Renal pelvis (tissue), 4 donors: ENCODE measurements around the gene ARHGEF17. TPM values are rescaled to one million over a fixed set of nuclear protein-coding genes. Genes with fewer than 3 reads are reported as not detected.
A peak's percentile ranks its signal among the peaks of the same experiment; 100 is the strongest.

ENCODE experiments used
- DNase-seq: peaks from one replicate; pipeline ENCODE4 v3.0.0-alpha.2; 2013
- polyA plus RNA-seq, 3 donors: library from polyadenylated mRNA; unstranded; fragments of 120-200 nt; gene quantifications; one replicate each; pipeline ENCODE4 v1.2.1, GENCODE V29; 2013; ENCODE audit not compliant: insufficient read length in 3 of 3

Gene ARHGEF17
- polyA plus RNA-seq, 3 donors: 91.9 to 121 (median 107) TPM

- DNase-seq: no peak
Observed at GRCh38 chr11:73375830-73376159, 67.7 kb downstream of the ARHGEF17 start.

DNA sequence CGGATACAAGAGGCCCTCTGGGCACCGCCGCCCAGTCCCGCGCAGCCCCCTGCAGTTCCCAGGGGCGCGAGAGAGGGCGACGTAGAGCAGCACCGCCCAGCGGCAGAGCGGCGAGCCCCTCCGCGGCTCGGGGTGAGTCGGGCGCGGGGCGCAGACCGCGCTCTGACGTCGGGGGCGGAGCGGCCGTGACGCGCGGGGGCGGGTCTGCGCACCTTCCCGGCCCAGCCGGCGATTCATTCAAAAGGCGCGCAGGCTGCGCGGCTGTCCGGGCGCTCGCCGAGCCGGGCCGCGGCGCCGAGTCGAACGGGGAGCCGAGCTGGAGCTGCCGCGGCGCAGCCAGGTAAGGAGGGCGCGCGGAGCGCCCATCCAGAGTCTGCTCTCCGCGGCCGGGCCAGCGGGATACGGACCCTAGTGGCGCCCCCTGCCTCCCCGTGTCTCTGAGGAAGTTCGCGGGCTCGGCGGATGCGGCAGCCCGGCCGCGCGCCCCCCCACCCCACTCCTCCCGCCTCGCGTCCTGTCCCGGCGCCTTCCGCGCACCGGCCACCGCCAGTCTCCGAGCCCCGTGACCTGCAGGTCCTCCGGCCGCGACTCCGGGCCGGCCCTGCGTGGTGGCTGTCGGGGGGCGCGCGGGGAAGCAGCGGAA is 68.2 kb downstream of the ARHGEF17 start, which contains the start of gene RELT:
Gene RELT (plus strand): TSS at position 240 of the 643 bp plus-strand sequence. CDS start 12,738 bp downstream, outside the sequence.
- DNase-seq: peak; percentile 90

GRCh38 chr11:73376803-73377629 is 68.9 kb downstream of the ARHGEF17 start:
- peak; percentile 37 for DNase-seq

DNA sequence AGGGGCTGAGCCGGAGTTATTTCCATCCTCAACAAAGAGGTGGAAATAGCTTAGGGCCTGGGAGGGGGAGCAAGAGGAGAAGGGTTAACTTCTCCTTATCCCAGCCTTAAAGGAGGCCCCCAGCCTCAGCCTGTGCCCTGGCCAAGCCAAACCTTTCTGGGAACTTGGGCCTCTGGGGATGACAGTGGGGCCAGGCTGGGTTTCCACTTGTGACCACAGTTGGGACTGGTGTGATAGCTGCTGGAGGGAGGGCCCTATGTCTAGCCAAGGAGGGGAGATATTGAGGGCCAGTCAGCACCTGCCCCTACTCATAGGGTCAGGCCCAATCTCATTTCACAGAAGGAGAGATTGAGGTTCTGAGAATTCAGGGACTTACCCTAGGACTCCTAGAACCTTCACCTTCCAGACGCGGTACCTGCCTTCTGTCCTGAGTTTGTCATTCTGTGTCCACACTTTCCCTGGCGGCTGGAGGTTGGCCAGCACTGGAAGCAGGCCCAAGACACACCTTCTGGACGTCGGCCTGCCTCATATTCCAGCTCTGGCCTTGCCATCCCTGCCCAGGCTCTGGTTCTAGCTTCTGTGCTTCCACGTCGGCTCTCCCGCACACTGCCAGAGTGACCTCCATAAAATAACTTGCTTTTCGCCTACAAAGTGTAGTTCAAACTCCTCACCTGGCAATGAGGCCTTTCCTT is 71.3 kb downstream of the ARHGEF17 start:
- DNase-seq: no peak

DNA sequence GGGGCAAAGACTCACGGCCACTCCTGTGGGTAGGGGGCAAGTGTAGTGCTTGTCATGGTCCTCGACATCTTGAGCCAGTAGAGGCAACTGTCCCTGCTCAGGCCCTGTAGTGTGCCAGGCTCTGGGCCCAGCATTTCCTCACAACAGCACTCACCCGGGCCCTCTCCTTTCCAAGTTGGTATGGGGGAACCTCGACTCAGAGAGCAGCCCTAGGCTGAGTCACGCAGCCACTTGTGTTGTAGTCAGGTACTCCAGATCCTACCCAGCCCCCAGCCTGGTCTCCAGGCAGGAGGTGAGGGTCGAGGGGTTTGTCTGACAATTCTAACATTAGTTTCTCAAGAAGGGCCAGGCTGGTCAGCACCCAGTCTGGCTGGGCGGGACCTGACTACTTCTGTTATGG is 72.3 kb downstream of the ARHGEF17 start:
- no peak for DNase-seq

DNA sequence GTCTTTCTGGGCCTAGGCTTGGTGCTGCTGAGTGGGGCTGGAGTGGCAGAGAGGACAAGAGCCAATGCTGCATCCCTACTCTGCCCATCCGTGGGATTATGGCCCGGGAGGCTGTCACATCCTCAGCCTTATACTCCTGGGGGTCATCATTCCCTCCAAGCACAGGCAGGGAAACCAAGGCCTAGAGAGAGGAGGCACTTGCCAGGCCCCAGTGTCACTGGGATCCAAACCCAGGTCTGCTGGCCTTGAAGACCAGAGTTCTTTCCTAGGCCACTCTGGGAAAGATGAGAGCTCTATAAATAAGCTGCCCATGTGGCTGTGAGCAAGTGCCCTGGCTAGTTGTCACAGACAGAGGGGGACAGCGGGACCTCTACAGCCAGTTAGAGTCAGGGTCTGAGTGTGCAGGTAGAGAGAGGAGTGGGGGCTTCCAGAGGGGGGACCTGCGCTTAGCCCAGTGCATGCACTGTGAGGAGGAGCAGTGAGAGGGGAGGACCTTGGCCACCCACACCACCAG is 72.9 kb downstream of the ARHGEF17 start:
- DNase-seq: no peak

GRCh38 chr11:73381589-73381988 is 73.5 kb downstream of the ARHGEF17 start:
- DNase-seq: no peak

DNA sequence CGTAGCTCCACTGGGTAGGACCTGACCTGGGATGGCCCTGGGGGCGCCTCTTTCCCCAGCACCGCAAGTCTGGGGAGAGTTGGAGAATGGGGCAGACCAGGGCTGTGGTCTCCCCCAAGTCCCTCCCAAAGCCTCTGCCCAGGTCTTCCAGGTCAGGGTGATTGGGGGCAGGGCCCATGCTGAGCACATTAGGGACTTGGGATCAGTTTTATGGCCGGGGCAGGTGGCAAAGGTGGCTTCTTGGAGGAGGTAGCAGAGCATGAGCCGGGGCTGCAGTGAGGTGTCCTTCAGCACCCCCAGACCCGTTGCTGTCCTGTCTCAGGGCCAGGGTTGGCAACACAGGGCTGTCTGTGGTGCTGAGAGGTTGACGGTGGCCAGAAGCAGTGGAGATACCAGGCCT is 74.1 kb downstream of the ARHGEF17 start:
- DNase-seq: no peak

- DNase-seq: no peak
Observed at GRCh38 chr11:73382747-73383146, 74.7 kb downstream of the ARHGEF17 start.

DNA sequence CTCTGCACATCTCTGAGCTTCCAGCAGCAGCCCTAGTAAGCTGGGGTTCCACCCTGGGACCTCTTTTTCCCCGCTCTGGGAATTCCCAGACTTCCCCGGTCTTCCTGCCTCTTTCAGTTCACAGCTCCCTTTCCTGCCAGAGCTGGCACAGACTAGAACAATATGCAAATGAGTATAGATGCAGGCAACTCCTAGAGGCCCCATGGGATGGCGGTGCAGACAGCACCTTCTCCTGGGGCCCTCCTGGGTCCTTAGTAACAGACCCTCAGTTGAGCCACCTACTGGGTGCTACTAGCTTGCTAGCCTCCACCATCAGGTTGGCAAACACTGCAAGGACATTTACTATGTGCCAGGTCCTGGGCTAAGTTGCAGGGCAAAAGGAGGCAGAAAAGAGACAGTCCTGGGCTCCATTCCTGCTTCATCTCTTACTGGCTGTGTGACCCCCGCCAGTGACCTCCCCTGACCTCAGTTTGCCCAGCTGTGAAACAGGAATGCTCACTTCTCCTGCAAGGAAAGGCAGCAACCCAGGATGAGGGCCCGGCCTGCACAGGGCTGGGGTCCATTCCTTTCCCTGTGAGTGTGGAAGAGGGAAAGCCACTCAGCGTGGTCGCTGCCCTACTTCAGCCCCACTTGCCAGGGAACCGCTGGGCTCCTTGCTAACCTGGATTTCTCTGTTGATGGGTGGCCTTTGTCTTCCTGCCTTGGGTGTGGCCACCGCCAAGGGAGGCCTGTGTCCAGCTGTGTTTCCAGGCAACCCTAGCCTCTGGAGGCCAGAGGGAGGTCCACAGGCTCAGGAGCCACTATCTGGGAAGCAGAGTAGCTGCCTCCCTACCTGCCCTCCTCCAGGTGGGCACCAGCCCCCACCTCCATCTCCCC is 75.4 kb downstream of the ARHGEF17 start:
- peak; percentile 16 for DNase-seq

- DNase-seq: no peak
Observed at GRCh38 chr11:73384125-73384441, 76.0 kb downstream of the ARHGEF17 start.

DNA sequence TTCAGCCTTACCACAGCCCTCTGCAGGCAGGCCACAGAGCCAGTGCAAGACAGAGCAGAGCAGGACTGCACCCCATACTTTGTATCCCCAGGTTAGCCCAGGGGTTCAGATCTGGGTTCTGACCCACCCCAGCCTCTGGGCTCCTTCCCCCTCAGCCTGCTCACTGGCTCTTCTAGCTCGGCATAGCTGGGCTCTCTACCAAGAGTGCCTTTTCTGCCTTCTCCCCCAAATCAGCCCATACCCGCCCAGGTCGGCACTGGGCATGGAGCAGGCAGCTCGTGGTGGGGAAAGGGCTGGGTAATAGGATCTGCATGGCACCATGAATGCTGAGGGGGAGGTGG is 76.4 kb downstream of the ARHGEF17 start:
- DNase-seq: no peak

DNA sequence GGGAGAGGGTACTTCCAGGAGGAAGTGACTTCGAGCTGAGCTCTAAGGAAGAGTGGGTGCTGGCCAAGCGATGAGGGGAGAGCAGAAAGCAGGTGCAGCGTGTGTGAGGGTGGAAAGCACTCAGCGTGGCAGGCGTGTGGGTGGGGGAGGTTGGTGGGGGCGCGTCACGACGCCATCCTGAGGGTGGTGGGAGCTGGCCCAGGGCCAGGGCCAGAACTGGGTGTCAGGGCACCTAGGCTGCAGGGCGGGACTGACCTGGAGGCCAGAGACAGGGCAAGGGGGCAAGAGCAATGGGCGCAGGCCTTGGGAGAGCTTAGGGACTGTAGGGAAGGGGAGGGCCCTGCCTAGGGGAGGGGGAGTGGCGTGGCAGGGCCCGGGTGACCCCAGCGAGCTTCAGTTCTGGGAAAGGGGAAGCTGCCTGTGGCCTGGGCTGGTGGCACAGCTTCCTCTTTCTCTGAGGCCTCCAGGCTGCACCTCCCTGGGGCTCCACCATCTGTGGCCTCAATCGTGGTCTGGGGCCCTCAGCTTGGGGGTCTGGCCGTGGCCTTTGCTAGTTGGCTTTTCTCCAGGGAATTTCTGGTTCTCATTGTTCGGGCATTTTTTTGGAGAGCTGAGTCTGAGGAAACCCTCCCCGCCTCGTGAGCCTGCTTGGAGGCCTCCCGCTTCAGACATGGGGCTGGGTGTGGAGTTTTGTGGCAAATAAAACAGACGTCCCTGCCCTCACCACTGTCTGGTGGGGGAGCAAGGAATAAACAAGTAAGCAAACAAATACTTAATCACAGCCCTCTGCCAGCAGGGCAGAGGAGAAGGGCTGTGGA is 77.0 kb downstream of the ARHGEF17 start:
- DNase-seq: no peak

DNA sequence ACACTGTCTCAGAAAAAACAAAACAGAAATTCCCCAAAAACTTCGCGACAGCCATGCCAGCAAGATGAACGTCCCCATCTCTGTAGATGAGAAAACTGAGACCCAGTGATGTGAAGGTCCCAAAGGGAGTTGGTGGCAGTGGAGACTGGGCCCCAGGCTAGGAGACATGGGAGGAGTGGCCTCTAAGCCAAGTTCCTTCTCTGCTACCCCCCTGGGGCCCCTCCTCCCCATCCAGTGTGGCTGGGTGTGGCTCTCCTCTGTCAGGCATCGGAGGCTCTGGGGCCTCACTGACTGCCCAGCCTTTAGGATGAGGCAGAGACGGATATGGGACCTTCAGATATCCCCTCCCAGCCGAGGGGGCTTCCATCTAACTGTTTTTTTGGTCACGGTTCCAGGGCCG is 77.9 kb downstream of the ARHGEF17 start:
- DNase-seq: no peak

DNA sequence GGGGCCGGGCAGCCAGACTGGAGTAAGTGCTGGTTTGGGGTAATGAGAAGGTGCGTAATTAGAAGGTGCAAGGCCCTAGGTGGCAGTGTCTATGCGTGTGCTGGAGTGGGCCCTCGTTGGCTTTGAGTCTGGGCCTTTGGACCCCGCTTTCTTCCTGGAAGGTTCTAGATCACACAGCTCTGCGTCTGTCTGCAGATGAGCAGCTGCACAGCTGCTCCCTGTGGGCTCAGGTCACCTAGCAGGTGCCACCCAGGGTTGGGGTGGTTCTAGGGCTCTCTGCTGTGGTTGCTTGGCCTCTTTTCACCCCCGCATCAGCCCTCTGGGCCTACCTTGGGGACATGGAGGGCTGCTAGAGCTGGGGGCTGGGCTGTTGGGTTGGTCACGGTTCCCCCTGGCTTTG is 78.5 kb downstream of the ARHGEF17 start:
- no peak for DNase-seq

DNA sequence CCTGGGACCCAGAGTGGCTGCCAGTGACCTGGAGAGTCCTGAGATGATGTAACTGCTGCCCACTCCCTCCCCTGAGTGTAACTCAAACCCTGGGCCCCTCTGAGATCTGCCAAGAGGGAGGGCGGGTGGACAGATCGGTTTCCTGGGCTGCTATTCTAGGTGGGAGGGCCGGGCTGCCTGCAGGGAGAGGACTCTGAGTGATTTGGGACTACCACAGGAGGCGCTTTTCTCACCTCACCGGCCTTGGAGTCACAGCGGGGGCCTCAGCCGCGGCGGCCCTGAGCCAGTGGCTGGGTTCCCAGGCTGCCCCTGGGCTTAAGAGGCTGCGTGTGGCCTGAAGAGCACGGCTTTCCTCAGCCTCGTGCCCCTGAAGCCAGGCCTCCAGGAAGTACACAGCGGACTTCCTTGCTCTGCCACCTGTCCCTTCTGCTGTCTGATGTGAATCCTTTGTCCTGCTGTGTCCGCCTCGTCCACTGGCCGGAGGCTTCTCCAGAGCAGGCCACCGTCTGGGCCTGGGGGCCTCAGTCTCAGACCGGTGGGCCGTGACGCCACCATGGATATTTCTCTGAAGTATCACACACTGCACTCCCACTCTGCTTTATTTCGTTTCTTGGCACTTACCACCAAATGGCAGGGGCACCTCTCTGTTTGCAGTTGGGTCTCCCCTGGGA is 79.7 kb downstream of the ARHGEF17 start:
- DNase-seq: peak; percentile 83

- DNase-seq: no peak
Observed at GRCh38 chr11:73388265-73389133, 80.4 kb downstream of the ARHGEF17 start.

DNA sequence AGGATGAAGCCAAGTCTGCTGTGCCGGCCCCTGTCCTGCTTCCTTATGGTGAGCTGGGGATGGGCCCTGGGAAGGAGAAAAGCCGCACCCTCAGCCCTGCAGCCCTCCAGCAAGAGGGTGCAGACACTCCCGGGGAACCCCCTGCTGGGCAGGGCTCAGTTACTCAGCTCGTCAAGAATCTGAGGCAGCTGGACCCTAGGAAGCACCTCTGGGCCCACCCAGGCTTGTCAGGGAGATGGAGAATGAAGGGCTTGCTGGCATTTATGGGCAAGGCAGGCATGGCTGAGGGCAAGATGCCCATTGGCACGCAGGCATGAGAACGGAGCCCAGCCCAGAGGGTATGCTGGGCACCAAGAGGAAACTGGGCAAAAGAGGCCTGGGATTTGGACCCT is 81.1 kb downstream of the ARHGEF17 start:
- no peak for DNase-seq

DNA sequence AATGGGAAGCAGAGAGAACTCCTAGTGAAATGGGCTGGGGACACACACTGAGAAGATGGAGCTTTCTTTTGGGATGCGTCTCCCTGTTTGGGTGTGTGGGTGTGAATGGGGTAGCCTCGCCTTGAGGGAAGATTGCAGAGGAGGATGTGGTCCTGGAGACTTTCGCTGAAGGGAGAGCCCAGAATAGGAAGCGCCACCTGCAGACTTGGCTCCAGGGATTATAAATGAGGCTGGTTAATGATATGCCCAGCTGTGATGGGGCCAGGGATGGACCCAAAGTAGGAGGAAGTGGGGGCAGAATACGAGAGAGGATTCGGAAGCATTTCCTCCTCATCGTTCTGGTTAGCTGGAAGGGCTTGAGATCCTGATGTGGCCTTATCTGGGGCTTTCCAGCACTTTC is 81.8 kb downstream of the ARHGEF17 start:
- DNase-seq: no peak
